GM23248 (cell line): ENCODE results near the gene C1QB.

Source experiments
- EZH2 ChIP-seq: fragments of 200-600 bp; sonication (generic); IDR thresholded peaks from 2 replicates; pipeline ENCODE4 v1.6.1; 2018; ENCODE audit warnings: antibody characterized with exemption, mild to moderate bottlenecking; ENCODE audit not compliant: insufficient read depth, poor library complexity, severe bottlenecking
- EZH2phosphoT487 ChIP-seq: fragments of 200-600 bp; sonication (generic); IDR thresholded peaks from 2 replicates; pipeline ENCODE4 v1.6.1; 2018; ENCODE audit warnings: antibody characterized with exemption, moderate library complexity, mild to moderate bottlenecking, low read depth; ENCODE audit not compliant: insufficient read depth

GRCh38 chr1:22606161-22606560 lies 46.9 kb upstream of the C1QB start:
- TF ChIP-seq EZH2: no peak
- TF ChIP-seq EZH2phosphoT487: no peak
